ENCODE results near the gene PATJ.
"Not testable (repeated sequence)": the region's sequence is repeated elsewhere in the genome, so short reads cannot be mapped to it uniquely, and the experiment has no call there.

Gene PATJ

DNA sequence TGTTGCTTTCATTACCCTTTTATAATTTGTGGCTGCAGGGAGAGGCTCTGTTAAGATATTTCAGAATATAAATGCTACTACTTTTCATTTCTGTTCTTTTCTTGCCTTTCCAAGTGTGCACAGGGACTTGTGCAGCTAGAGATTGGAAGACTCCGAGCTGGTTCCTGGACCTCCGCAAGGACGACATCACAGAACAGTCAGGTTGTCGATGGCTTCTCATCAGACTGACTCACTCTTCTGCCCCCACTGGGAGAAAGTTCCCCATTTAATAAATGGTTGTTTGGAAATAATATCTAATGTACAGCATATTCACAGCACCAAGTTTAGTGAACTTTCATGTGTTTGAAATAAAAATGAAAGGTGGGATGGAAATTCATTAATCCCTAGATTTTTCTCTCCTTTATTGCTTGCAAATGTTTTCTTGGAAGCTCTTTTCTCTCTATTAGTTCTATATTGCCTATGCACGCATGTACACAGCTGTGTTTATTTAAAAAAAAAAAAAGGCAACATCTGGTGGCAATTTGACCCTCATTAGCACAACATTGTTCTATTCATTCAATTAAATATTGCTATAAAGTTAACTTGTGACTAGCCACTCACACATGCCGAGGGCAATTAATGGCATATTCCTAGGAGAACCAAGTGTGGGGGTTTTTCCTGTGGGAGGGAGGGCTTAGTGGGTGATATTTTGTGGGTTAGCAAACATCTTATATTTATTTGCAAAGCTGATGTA lies 374.9 kb downstream of the PATJ start:
- FAIRE-seq: no peak

DNA sequence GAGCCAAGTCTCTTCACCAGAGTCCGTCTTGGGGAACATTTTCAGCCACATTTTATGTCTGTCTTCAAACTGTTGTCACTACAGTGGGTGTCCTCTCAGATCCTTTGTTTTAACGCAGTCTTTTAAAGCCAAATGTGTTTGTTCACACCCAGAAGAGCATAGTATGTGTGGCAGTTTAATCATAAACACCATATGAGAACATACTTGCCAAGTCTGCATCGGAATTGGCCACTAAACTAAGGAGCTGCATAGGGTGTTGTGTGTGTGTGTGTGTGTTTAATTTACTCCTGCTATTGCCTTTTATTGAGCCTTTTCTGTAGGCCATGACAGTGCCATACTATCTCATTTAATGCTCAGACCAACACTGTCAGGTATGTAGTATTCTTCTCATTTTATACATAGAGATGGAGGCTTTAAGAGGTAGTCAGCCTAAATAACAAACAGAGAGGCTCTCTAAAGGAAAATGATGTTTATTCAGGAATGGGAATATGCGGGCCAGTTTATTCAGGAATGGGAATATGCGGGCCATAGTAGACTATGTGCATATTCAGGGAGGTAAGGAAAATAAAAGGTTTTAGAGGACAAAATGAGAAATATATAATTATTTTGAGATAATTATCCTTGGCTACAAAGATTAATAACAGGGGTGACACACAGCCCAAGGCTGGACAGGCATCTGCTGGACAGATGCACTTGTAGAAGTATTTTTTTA lies 384.5 kb downstream of the PATJ start:
- no peak for FAIRE-seq

DNA sequence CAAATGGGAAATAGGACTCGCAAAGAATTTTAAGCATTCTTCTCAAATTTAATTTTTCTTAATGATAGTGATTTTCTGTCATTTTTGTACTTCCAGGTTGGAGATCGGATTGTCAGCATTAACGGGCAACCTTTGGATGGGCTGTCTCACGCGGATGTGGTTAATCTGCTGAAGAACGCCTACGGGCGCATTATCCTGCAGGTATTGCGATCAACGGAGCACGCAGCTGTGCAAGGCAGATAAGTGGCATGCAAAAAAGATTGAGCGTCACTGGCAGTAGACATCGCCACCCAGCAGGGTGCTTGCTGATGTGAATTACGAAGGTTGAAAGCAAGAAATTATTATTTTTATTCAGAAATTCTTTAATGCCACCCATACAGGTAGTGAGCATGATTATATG lies 386.5 kb downstream of the PATJ start:
- FAIRE-seq: no peak

DNA sequence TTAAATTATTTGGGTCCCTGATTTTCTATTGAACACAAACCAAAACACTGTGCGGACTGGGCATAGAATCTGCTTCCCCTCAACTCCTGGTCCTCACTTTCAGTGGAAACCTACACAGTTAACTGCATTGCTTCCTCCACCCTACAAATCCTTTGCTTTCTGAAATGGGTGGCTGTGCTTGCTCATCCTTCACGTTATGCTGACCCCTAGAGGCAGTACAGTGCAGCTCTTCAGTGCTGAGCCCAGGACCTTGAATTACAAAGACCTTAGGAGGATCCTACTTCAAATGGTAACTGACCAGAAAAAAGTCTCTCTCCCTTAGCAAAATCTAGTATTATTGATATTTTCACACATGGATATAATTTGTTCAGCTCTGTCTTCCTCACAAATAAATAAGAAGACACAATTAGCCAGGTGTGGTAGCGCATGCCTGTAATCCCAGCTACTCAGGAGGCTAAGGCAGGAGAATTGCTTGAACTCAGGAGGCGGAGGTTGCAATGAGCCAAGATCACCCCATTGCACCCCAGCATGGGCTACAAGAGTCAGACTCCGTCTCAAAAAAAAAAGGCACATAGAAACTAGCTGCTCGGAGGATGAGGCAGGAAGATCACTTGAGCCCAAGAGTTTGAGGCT lies 388.9 kb downstream of the PATJ start:
- peak; percentile 76 for FAIRE-seq

DNA sequence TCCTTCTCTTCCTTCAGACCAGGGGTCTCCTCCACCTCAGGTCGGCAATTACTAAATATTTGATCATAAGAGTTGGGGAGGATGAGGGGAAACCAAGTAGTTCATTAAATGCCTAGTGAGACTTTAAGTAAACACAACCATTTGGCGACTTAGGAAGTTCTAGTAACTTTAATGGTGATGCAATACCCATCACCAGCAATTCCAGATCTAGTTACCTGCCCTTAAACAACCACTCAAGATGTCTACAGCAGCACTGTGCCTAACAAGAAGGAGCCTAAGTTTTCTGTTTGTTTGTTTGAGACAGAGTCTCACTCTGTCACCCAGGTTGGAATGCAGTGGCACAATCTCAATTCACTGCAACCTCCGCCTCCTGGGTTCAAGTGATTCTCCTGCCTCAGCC lies 395.7 kb downstream of the PATJ start:
- FAIRE-seq: no peak

DNA sequence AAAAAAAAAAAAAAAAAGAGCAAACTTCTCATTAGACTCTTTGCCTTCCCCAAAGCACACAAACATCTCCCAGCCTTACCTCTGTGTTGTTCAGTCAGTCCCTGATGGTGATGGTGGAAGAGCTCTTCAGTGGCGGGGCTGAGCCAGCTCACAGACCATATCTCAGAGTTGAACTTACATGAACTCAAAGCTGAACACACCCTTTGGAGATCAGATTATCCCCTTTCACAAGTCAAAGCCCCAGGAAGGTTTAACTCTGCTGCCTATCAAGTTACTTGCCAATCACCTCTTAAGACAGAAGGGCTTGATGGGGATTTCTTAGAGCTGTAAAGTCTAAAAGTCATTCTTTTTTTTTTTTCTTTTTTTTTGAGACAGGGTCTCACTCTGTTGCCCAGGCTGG lies 397.1 kb downstream of the PATJ start:
- FAIRE-seq: no peak

DNA sequence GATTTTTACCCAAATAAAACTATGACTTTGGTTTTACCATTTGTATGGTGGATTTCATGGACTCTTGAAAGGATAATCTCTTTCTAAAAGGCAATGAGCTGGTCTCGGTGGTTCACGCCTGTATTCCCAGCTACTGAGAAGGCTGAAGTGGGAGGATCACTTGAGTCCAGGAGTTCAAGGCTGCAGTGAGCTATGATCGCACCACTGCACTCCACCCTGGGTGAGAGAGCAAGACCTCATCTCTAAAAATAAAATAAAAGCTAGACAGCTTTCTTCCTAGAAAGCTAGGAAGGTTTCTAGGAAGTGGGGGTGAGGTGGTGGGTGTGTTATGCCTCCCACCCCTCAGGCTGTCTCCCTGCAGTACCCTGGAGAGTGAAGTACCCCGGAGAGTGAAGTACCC lies 398.4 kb downstream of the PATJ start:
- FAIRE-seq: no peak

DNA sequence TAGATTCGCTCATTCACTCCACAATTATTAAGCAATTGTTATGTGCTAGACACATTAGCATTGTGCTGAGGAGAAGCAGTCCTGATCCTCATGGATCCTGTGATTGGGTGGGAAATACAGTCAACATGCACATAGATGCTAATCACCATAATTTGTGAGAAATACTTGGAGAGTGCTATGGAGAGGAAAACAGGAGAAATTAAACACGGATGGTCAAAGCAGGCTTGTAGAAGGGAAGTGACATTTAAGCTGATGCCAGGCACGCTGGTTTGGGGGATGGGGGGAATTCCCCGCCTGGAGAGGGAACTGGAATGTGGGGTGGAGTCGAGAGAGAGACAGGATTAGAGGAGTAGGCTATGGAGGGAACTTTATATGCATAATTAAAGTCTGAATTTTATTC lies 400.2 kb downstream of the PATJ start:
- FAIRE-seq: no peak

DNA sequence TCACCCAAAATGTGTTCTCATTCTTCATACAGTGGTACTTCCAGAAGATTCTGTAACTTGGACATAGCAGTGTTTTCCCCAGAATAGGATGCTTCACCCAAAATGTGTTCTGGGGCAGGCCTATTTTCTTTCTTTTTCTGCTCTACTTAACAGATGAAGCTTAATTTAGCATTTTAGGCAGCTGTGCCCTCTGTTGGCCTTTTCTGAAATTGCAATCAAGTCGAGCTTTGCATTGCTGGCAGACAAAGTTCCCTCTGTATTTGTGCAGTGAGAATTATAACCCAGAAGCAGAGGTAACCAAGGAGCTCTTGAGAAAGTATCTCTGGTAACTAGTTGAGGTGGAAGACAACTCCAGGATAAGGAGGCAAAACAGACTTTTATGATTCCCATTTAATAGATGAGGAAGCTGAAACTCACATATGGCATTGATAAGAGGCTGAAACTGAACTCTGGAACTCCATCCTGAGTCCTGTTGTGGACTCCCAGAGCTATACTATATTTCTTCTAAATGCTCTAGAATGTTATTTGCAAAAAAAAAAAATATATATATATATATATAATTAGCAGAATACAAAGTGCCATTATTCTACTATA lies 402.1 kb downstream of the PATJ start:
- FAIRE-seq: peak; percentile 64

DNA sequence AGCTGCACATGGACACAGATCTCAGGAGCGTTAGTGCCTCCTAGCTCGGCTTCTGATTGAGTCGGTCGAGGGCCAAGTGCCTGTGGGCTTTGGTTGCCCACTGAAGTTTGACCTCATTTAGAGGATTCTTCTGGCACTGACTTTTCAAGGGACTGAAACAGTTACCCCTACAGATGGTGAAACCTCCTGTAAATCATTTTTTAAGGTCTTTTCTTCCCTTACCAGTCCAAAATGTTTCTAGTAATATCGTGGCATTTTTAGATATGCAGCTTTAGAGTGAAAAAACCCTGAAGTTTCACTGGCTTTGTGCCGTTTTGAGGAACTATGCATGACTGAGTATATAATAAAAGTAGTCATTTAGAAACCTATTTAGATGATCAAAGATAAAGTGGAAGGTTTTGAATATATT lies 417.7 kb downstream of the PATJ start:
- no peak for FAIRE-seq

DNA sequence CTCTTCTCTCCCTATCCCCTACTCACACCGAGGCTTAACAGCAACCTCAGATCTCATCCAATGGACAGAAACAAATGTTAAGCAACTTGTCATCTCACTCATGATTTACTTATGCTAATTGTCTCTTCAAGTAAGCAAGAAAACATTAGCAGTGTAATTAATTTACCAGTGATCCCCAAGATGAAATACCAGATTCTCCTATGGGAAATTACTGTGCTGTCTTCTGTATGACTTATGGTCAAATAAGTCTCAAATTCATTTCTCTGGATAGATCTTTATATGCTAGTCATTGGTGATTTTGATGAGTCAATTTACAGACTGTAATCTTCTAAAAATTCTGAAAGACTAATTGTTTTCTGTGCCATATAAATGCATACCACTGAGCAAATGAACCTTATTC lies 419.4 kb downstream of the PATJ start:
- FAIRE-seq: no peak

DNA sequence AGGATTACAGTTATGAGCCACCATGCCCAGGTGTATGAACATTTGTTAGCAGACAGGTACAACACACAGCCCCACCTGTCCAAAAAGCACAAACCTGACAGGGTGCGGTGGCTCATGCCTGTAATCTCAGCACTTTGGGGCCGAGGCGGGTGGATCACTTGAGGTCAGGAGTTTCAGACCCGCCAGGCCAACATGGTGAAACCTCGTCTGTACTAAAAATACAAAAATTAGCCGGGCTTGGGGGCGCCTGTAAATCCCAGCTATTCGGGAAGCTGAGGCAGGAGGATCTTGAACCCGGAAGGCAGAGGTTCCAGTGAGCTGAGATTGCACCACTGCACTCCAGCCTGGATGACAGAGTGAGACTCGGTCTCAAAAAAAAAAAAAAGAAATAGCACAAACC lies 428.1 kb downstream of the PATJ start:
- FAIRE-seq: not testable (repeated sequence)

DNA sequence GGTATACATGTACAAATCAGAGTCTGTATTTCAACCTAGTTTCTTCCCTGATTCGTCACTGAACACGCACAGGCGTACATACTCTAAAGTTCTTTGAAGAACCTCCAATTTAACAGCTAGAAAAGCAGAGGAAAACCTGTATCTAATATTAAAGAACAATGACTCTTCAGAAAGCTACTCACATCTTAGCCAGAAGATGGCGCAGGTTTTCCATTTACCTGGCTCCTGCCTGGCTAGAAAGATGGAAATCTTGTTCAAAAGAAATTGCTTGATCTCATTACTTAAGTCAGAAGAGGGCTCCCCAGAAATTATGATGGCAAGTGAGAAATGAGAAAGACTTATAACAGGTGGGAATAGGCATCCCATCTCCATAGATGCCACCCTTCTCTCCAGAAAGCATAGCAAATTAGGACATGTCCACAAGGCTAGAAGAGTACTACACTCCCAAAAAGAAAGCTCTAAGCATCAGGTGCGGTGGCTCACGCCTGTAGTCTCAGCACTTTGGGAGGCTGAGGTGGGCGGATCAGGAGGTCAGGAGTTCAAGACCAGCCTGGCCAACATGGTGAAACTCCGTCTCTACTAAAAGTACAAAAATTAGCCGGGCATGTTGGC lies 433.4 kb downstream of the PATJ start:
- FAIRE-seq: peak; percentile 83

DNA sequence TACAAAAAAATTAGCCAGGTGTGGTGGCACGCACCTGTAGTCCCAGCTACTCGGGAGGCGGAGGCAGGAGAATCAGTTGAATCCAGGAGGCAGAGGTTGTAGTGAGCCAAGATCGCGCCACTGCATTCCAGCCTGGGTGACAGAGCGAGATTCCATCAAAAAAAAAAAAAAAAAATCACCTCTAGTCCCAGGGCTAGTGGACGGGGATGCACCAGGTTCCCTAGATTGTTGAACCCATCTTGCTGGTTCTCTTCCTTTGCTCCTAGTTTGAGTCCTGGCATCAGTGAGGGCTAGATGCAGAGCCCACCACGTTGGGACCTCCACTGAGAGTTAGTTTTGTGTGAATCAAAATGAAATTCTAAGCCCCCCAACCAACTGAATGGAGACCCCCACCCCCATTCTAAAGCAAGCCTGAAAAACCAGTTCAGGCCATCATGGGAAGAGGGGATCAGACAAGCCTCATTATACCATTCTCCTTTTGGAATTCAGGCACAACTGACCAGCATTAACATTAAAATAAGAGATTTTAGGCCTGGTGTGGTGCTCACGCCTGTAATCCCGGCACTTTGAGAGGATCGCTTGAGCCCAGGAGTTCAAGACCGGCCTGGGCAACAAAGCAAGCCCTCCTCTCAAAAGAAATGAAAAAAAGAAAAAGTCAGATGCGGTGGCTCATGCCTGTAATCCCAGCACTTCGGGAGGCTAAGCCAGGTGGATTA lies 434.5 kb downstream of the PATJ start:
- no peak for FAIRE-seq

DNA sequence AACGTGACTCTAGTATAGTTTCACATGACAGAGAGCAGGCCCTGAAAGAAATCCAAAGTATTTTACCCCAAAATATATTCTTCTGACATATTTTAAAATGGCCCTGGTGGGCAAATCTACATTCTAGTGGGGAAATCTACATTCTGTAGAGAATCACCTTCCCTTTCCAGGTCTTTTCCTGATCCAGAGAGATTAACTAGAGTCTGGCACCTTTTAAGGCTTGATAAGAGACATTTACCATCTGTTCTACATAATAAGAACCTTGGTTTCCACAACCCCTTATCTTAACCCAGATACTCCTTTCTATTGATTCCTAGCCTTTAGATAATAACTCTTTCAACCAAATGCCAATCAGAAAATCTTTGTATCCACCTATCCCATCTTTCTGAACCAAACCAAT lies 435.3 kb downstream of the PATJ start:
- FAIRE-seq: no peak

DNA sequence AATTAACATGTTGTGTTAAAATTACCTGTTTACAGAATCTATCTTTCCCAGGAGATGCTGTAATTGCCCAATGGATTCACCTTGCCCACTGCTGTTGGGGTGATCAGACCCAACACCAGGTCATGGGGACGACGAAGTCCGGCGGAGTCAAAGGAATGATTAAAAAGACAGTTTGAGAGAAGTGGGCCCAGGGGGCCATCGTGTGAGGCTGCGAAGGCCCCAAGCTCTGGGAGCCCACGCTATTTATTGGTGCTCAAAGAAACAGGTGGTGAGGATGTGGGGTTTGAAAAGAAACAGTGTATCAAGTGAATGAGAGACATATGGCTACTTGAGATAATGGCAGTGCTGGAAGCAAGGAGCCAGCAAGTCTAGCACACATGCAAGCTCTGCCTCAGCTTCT lies 436.1 kb downstream of the PATJ start:
- no peak for FAIRE-seq

DNA sequence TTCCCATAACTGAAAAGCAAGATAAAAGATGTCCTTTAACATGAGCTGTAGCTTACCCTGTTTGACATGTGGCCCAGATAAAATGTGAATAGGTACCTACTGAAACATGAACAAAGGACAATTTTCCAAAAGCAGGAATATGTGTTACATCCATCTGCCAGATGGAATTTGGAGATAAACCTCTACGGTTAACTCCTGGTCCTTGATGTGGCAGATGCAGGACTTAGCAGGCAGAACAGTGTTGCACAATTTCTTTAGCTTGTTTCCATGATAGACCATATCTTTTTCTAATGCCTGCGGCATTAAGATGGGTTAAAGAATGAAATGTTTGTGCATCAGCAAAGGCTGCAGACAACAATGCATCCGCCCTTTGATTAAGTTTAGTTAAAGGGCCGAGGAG lies 437.8 kb downstream of the PATJ start:
- not testable (repeated sequence) for FAIRE-seq

DNA sequence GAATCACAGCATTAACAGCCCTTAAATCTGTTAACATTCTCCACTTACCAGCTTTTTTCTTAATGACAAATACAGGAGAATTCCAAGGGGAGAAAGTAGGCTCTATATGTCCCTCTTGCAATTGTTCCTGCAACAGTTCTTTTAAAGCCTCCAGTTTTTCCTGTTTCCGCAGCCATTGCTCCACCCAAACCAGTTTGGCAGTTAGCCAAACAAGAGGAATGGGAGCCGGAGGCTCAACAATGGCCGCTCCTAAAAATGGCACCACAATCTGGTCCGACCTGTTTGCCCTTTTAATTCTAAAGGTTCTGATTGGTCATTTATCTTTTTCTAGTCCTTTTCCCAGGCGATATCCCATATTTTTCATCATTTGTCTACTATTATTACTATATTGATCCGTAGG lies 438.4 kb downstream of the PATJ start:
- FAIRE-seq: no peak

DNA sequence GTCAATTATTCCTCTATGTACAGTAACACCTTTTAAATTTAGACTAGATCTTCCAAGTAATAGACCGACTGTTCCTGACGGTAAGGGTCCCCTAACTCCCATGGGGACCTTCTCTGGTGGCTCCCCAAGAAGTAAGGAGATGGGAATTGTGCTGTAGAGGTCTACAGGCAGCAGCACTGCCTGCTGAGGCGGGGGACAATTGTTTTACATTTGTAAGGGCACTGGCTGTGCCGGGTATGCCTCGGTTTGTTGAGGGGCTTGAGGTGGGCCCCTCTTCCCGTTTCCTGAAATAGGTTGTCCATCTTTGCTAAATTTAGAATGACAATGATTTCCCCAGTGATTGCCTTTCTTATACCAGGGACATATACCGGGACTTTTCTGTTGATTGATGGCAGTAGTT lies 439.3 kb downstream of the PATJ start:
- no peak for FAIRE-seq

DNA sequence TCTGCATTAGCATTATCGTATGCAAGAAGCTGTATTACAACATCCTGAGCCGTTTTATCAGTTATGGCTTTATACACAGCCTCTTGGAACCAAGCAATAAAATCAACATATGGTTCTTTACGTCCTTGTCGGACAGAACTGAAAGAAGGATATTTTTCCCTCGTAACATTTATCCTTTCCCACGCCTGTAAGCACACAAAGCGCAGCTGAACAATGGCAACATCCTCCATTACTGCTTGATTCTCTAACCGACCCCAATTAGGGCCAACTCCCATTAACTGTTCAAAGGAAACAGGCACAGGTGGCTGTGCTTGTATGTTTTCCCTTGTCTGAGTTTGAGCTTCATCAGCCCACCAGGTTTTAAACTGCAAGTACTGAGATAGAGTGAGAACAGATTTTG lies 439.9 kb downstream of the PATJ start:
- FAIRE-seq: not testable (repeated sequence)

DNA sequence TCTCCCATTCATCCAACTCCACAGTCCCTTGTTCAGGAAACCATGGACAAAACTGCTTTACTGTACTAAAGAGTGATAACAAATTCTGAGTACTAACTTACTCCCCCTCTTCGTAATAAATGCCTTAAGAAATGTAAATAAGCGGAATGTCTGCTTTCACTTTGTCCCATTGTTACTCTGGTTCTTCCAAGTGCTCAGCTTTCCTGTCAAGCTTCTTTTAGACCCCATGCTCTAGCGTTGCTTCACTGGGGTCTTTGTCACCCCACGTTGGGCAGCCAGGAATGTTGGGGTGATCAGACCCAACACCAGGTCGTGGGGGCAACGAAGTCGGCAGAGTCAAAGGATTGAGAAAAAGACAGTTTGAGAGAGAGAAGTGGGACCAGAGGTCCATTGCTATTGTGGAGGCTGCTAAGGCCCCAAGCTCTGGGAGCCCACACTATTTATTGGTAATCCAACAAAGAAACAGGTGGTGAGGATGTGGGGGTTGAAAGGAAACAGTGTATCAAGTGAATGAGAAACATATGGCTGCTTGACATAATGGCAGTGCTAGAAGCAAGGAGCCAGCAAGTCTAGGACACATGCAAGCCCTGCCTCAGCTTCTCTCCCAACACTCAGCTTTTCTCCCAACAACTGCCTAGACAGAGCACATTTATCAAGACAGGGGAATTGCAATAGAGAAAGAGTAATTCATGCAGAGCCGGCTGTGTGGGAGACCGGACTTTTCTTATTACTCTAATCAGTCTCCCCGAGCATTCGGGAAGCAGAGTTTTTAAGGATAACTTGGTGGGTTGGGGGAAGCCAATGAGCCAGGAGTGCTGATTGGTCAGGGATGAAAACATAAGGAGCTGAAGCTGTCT lies 441.1 kb downstream of the PATJ start:
- not testable (repeated sequence) for FAIRE-seq

DNA sequence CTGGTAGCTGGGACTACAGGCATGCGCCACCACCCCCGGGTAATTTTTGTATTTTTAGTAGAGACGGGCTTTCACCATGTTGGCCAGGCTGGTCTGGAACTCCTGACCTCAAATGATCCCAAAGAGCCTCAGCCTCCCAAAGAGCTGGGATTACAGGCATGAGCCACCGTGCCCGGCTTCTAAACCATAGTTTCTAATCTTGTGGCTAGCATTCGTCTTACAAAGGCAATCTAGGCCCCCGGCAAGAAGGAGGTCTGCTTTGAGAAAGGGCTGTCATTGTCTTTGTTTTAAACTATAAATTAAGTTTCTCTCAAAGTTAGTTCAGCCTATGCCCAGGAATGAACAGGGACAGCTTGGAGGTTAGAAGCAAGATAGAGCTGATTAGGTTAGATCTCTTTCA lies 442.1 kb downstream of the PATJ start:
- FAIRE-seq: no peak
